Stimulated activated CD4-positive, alpha-beta T cell treated with anti-CD3 and anti-CD28 coated beads, TNF-alpha, amount 100 ng/mL, for 48 hours (primary cell): Measurements from ENCODE around the gene CPLANE1.

Source experiments
- DNase-seq, 3 donors: peaks; one replicate each; pipeline ENCODE4 v3.0.0-alpha.2; 2020; ENCODE audit warnings: low read depth in 3 of 3

The CPLANE1 gene

DNA sequence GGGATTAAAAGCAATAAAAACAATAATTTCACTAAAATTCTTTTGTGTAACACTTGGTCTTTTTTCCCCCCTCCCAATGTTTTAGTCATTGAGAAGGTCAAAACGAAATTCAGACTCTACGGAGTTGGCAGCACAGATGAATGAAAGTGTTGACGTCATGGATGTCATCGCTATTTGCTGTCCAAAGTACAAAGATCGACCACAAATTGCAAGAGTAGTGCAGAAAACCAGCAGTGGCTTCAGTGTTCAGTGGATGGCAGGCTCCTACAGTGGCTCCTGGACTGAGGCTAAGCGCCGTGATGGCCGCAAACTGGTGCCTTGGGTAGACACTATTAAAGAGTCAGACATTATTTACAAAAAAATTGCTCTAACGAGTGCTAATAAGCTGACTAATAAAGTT is 184.7 kb downstream of the CPLANE1 start:
- DNase-seq, result no peak

DNA sequence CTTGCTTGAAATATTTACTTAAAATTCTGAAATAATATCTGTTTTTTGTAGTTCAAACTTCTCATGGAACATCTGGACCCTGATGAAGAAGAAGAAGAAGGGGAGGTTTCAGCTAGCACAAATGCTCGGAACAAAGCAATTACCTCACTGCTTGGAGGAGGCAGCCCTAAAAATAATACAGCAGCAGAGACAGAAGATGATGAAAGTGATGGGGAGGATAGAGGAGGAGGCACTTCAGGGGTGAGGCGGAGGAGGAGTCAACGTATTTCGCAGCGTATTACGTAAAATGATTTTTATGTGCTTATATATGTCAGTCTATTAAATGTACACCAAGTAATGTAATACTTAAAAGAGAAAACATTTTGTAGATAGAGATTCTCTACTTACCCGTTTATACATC is 185.4 kb downstream of the CPLANE1 start:
- DNase-seq, result no peak

DNA sequence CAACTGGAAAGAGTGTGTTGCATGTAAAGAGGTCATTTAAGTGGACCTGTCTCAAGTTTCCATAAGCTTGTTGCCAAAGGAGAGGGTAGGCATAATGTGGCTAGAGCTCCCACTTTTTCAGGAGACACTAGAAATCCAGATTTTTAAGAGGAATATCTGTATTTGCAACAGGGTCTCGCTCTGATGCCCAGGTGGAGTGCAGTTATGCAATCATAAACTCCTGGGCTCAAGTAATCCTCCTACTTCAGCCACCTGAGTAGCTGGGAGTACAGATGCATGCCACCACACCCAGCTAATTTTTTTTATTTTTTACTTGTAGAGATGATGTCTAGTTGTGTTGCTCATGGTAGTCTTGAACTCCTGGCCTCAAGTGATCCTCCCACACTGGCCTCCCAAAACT is 189.1 kb downstream of the CPLANE1 start:
- no peak for DNase-seq

- DNase-seq, result no peak
Measured at GRCh38 chr5:37056762-37057161, 192.4 kb downstream of the CPLANE1 start.
